Panc1 (cell line): ENCODE measurements around the gene CDH5. TPM values are rescaled to one million over a fixed set of nuclear protein-coding genes. Genes with fewer than 3 reads are reported as not detected.

Experiments used
- ATAC-seq: fragments of 200-7000 bp; cut with Tn5 transposase; 2 replicates; pipeline ENCODE4 v1.9.1; 2020; ENCODE audit warnings: mild to moderate bottlenecking, moderate library complexity
- BruUV-seq: library from RNA; stranded (reverse); fragments of 400-500 nt; replicated peaks from 2 replicates; lab custom pipeline; 2021; lab: Mats Ljungman, UMichigan
- CTCF ChIA-PET: fragments of 300-600 bp; sonication (Branson Sonifier 250); formaldehyde crosslinking; loops from one replicate; lab custom pipeline; 2022; ENCODE audit warnings: antibody characterized with exemption; lab: Charles Lee
- POLR2A ChIA-PET: fragments of 300-600 bp; sonication (Branson Sonifier 250); formaldehyde crosslinking; loops from one replicate; lab custom pipeline; 2022; ENCODE audit warnings: antibody characterized with exemption; lab: Charles Lee
- DNase-seq: peaks from one replicate; pipeline ENCODE4 v3.0.0-alpha.2; 2010; ENCODE audit warnings: low read depth, low spot score
- H3K27ac ChIP-seq: 2 replicates; pipeline ENCODE4 v1.5.1; 2011; ENCODE audit warnings: mild to moderate bottlenecking, low read length, inconsistent platforms
- H3K27me3 ChIP-seq: fragments of 200-500 bp; sonication (Bioruptor generic); 2 replicates; pipeline ENCODE4 v1.6.0; 2014; ENCODE audit warnings: low read length, inconsistent platforms; ENCODE audit not compliant: control insufficient read depth, insufficient read depth
- H3K36me3 ChIP-seq: fragments of 200-500 bp; sonication (Bioruptor generic); 2 replicates; pipeline ENCODE4 v1.5.1; 2014; ENCODE audit warnings: inconsistent platforms, mild to moderate bottlenecking, low read length, moderate library complexity; ENCODE audit not compliant: control insufficient read depth, insufficient read depth
- H3K4me1 ChIP-seq: 2 replicates; pipeline ENCODE4 v1.5.1; 2011; ENCODE audit warnings: inconsistent platforms, mild to moderate bottlenecking, low read length, moderate library complexity; ENCODE audit not compliant: control insufficient read depth, insufficient read depth
- H3K4me3 ChIP-seq, 2 experiments: 2 replicates each; pipeline ENCODE4 v1.5.1; 2011 to 2012; ENCODE audit warnings: low read depth in 2 of 2, low read length in 2 of 2, mild to moderate bottlenecking in 2 of 2, inconsistent platforms in 1 of 2, moderate library complexity in 1 of 2
- H3K9me3 ChIP-seq: fragments of 200-500 bp; sonication (Bioruptor generic); 2 replicates; pipeline ENCODE4 v1.5.1; 2014; ENCODE audit warnings: low read depth, mild to moderate bottlenecking, inconsistent platforms, low read length, moderate library complexity; ENCODE audit not compliant: control insufficient read depth, insufficient read depth
- CTCF ChIP-seq: fragments of 450-650 bp; IDR thresholded peaks from 2 replicates; pipeline ENCODE4 v1.5.1; 2017; ENCODE audit warnings: mild to moderate bottlenecking
- POLR2AphosphoS5 ChIP-seq: IDR thresholded peaks from 2 replicates; pipeline ENCODE4 v1.6.1; 2012; ENCODE audit warnings: mild to moderate bottlenecking, low read depth, low read length, moderate library complexity
- REST ChIP-seq, 2 experiments: IDR thresholded peaks; 2 replicates each; pipeline ENCODE4 v1.6.1; 2011 to 2012; ENCODE audit warnings: low read depth in 2 of 2, control low read depth in 1 of 2, low read length in 1 of 2, mild to moderate bottlenecking in 1 of 2, moderate library complexity in 1 of 2; ENCODE audit not compliant: insufficient read depth in 1 of 2
- SIN3A ChIP-seq: IDR thresholded peaks from 2 replicates; pipeline ENCODE4 v1.6.1; 2012; ENCODE audit warnings: low read depth, mild to moderate bottlenecking, low read length, moderate library complexity, borderline replicate concordance; ENCODE audit not compliant: insufficient read depth
- TCF7L2 ChIP-seq: IDR thresholded peaks from 2 replicates; pipeline ENCODE4 v1.6.1; 2011; ENCODE audit warnings: mild to moderate bottlenecking, low read depth, low read length, inconsistent platforms
- in situ Hi-C: cut with HindIII; loops from 2 replicates; pipeline ENCODE4 v1.10.0; 2016; ENCODE audit warnings: low sequenced_read_pairs, low pct_unique_long_range_greater_than_20kb
- intact Hi-C: fragments of 100-400 bp; cut with micrococcal nuclease; formaldehyde crosslinking; loops from one replicate; pipeline ENCODE4 v1.10.0; 2022; ENCODE audit not compliant: unreplicated experiment
- total RNA-seq: library from RNA; stranded (reverse); gene quantifications from one replicate; pipeline ENCODE4 v1.2.1, GENCODE V29; 2021; ENCODE audit not compliant: unreplicated experiment

Gene CDH5
- total RNA-seq, 1 experiment from 2014 or later, result 0.18 TPM

- Histone ChIP-seq H3K36me3 (no peaks in the 10 kb centered on the region), H3K4me3 (no peak overlapping the region), H3K27me3 (no peaks in the 10 kb centered on the region), H3K27ac (no peak overlapping the region), H3K4me1 (no peaks in the 10 kb centered on the region), H3K9me3 (no peaks in the 10 kb centered on the region)
- ATAC-seq, result no peak
- POLR2A ChIA-PET, result no interaction called here
- intact Hi-C loops, result no loop called here
- no TSS peak for BruUV-seq
- TF ChIP-seq SIN3A, result no peak
- no peak for TF ChIP-seq CTCF
- TF ChIP-seq REST (IDR thresholded peaks at IDR 0.05; ENCODE audit: insufficient read depth in 1 of 2, low read depth in 2 of 2, low read length in 1 of 2), result no peak
- TF ChIP-seq POLR2AphosphoS5, result no peak
- no peak for TF ChIP-seq TCF7L2
- CTCF ChIA-PET, result no interaction called here
- DNase-seq, result no peak
- in situ Hi-C loops, result no loop called here
These were observed 31.4 kb downstream of the CDH5 start for GRCh38 chr16:66397736-66398433.

- in situ Hi-C loops, result no loop called here
- no peaks in the 10 kb centered on the region for H3K9me3 ChIP-seq
- H3K27ac ChIP-seq, result no peak overlapping the region
- no peak for ATAC-seq
- intact Hi-C loops, result no loop called here
- DNase-seq, result no peak
- no peaks in the 10 kb centered on the region for H3K4me1 ChIP-seq
- no peaks in the 10 kb centered on the region for H3K27me3 ChIP-seq
- H3K4me3 ChIP-seq, result no peak overlapping the region
- ChIA-PET CTCF (interaction anchor here (0.5 to 1.1 kb wide), 2 partner anchors 84 to 339 kb away, joined by 3 to 10 read pairs; no protein-coding TSS in a partner anchor), POLR2A (no interaction called here)
- TF ChIP-seq REST (IDR thresholded peaks at IDR 0.05; ENCODE audit: insufficient read depth in 1 of 2, low read depth in 2 of 2, low read length in 1 of 2) (no peak), TCF7L2 (no peak), POLR2AphosphoS5 (no peak), SIN3A (no peak), CTCF (no peak)
- no TSS peak for BruUV-seq
- no peaks in the 10 kb centered on the region for H3K36me3 ChIP-seq
These were observed 32.5 kb downstream of the CDH5 start for GRCh38 chr16:66399031-66399430.
